HCT116 (cell line): Measurements from ENCODE around the gene TCF7L1.

Source experiments
- EZH2 ChIP-seq: fragments of 200-600 bp; sonication (generic); IDR thresholded peaks from 2 replicates; pipeline ENCODE4 v1.6.1; 2017; ENCODE audit warnings: antibody characterized with exemption, mixed run types
- JUND ChIP-seq: IDR thresholded peaks from 2 replicates; pipeline ENCODE4 v1.6.1; 2012
- POLR2A ChIP-seq: IDR thresholded peaks from 2 replicates; pipeline ENCODE4 v1.7.0; 2011; ENCODE audit warnings: borderline replicate concordance; ENCODE audit not compliant: insufficient read depth, insufficient read length; ENCODE audit errors: extremely low read depth
- POLR2AphosphoS5 ChIP-seq: IDR thresholded peaks from 2 replicates; pipeline ENCODE4 v1.6.1; 2011; ENCODE audit warnings: mild to moderate bottlenecking, low read depth, low read length, moderate library complexity
- SIN3A ChIP-seq: IDR thresholded peaks from 2 replicates; pipeline ENCODE4 v1.6.1; 2012; ENCODE audit warnings: low read depth
- ZFX ChIP-seq: fragments of 450-650 bp; IDR thresholded peaks from 2 replicates; pipeline ENCODE4 v1.6.1; 2017
- TF ChIP-seq, protein P1 (sequence below), 3 experiments: fragments of 200-600 bp in 1 of 3; sonication (generic) in 1 of 3; IDR thresholded peaks in 2 of 3; conservative IDR thresholded peaks in 1 of 3; 2 replicates each; pipeline ENCODE4 v1.5.1; 2012 to 2017; ENCODE audit warnings: low read depth in 2 of 3, low read length in 2 of 3, antibody characterized with exemption in 1 of 3, borderline replicate concordance in 1 of 3, control low read depth in 1 of 3, mild to moderate bottlenecking in 1 of 3, mixed read lengths in 1 of 3, mixed run types in 1 of 3, moderate library complexity in 1 of 3; ENCODE audit not compliant: insufficient read depth in 1 of 3
- TF ChIP-seq, protein P2 (sequence below): IDR thresholded peaks from 2 replicates; pipeline ENCODE4 v1.6.1; 2012; ENCODE audit warnings: low read depth

DNA sequence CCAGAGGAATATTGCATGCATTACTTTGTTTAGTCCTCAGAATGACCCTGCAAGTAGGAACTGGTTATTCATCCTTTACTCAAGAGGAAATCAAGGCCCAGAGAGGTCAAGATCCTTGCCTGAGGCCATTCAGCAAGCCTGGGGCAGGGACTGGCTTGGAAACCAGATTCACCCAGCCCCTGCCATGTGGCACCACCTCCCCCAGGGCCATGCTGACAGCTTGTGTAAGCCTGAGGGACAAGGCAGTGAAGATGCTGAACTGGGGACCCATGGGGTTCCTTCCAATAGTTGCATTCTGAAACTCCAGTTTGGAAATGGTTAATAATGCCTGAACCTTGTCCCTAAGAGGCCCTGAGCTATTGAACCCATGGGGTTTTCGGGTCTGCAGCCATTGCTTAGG lies 24.2 kb downstream of the TCF7L1 start:
- TF ChIP-seq, protein P1, sequence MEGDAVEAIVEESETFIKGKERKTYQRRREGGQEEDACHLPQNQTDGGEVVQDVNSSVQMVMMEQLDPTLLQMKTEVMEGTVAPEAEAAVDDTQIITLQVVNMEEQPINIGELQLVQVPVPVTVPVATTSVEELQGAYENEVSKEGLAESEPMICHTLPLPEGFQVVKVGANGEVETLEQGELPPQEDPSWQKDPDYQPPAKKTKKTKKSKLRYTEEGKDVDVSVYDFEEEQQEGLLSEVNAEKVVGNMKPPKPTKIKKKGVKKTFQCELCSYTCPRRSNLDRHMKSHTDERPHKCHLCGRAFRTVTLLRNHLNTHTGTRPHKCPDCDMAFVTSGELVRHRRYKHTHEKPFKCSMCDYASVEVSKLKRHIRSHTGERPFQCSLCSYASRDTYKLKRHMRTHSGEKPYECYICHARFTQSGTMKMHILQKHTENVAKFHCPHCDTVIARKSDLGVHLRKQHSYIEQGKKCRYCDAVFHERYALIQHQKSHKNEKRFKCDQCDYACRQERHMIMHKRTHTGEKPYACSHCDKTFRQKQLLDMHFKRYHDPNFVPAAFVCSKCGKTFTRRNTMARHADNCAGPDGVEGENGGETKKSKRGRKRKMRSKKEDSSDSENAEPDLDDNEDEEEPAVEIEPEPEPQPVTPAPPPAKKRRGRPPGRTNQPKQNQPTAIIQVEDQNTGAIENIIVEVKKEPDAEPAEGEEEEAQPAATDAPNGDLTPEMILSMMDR (IDR thresholded peaks at IDR 0.05 in 2 of 3, conservative IDR thresholded peaks at IDR 0.05 in 1 of 3; ENCODE audit: borderline replicate concordance in 1 of 3, insufficient read depth in 1 of 3, low read depth in 2 of 3, low read length in 2 of 3), result no peak
- TF ChIP-seq SIN3A, result no peak
- no peak for TF ChIP-seq POLR2A
- TF ChIP-seq ZFX, result no peak
- no peak for TF ChIP-seq EZH2
- TF ChIP-seq, protein P2, sequence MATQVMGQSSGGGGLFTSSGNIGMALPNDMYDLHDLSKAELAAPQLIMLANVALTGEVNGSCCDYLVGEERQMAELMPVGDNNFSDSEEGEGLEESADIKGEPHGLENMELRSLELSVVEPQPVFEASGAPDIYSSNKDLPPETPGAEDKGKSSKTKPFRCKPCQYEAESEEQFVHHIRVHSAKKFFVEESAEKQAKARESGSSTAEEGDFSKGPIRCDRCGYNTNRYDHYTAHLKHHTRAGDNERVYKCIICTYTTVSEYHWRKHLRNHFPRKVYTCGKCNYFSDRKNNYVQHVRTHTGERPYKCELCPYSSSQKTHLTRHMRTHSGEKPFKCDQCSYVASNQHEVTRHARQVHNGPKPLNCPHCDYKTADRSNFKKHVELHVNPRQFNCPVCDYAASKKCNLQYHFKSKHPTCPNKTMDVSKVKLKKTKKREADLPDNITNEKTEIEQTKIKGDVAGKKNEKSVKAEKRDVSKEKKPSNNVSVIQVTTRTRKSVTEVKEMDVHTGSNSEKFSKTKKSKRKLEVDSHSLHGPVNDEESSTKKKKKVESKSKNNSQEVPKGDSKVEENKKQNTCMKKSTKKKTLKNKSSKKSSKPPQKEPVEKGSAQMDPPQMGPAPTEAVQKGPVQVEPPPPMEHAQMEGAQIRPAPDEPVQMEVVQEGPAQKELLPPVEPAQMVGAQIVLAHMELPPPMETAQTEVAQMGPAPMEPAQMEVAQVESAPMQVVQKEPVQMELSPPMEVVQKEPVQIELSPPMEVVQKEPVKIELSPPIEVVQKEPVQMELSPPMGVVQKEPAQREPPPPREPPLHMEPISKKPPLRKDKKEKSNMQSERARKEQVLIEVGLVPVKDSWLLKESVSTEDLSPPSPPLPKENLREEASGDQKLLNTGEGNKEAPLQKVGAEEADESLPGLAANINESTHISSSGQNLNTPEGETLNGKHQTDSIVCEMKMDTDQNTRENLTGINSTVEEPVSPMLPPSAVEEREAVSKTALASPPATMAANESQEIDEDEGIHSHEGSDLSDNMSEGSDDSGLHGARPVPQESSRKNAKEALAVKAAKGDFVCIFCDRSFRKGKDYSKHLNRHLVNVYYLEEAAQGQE, result no peak
- no peak for TF ChIP-seq JUND
- no peak for TF ChIP-seq POLR2AphosphoS5
